ENCODE data around the gene SOCS4.

Gene SOCS4

DNA sequence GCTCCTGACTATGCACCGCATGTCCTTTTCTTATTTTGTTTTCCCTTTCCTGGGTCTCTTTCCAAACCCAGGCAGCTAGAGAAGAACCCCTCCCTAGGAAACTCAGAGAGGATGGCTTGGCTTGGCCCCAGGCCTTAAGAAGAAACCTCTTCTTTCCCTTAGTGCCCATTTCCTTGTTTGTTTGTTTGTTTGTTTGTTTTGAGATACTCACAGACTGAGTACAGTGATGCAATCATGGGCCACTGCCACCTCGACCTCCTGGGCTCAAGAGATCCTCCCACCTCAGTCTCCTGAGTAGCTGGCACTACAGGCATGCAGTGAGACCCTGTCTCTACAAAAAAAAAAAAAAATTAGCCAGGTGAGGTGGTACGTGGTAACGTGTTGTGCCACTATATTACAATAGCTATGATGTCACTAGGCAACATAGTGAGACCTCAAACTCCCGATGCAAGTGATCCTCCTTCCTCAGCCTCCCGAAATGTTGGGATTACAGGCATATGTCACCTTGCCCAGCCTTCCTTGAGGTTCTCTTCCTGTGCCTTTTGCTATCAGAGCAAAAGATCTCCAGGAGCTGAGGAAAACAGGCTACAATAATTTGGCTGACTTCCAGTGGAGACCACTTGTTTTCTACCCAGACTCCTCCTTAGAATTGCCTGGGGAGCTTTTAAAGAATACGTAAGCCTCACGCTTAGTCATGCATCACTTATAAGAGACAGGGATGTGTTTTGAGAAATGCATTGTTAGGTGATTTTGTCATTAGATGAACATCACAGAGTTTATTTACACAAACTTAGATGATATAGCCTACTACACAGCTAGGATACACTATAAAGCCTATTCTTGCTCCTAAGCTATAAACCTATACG, 67.5 kb downstream of the SOCS4 start:
- H3K9me3 ChIP-seq, result no peaks in the 10 kb centered on the region
- H3K27ac ChIP-seq, result no peak overlapping the region
- H3K4me3 ChIP-seq (ENCODE audit: low read depth in 1 of 2, low read length in 1 of 2), result no peak overlapping the region
- no peaks in the 10 kb centered on the region for H3K36me3 ChIP-seq
- H3K27me3 ChIP-seq, result no peaks in the 10 kb centered on the region
- peaks cover 13 to 16% of the 10 kb centered on the region in 2 experiments for H3K4me1 ChIP-seq (ENCODE audit: control insufficient read depth in 1 of 2, insufficient read depth in 1 of 2, low read depth in 1 of 2, low read length in 1 of 2)
- TF ChIP-seq, protein P1, sequence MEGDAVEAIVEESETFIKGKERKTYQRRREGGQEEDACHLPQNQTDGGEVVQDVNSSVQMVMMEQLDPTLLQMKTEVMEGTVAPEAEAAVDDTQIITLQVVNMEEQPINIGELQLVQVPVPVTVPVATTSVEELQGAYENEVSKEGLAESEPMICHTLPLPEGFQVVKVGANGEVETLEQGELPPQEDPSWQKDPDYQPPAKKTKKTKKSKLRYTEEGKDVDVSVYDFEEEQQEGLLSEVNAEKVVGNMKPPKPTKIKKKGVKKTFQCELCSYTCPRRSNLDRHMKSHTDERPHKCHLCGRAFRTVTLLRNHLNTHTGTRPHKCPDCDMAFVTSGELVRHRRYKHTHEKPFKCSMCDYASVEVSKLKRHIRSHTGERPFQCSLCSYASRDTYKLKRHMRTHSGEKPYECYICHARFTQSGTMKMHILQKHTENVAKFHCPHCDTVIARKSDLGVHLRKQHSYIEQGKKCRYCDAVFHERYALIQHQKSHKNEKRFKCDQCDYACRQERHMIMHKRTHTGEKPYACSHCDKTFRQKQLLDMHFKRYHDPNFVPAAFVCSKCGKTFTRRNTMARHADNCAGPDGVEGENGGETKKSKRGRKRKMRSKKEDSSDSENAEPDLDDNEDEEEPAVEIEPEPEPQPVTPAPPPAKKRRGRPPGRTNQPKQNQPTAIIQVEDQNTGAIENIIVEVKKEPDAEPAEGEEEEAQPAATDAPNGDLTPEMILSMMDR (IDR thresholded peaks at IDR 0.05), result no peak

DNA sequence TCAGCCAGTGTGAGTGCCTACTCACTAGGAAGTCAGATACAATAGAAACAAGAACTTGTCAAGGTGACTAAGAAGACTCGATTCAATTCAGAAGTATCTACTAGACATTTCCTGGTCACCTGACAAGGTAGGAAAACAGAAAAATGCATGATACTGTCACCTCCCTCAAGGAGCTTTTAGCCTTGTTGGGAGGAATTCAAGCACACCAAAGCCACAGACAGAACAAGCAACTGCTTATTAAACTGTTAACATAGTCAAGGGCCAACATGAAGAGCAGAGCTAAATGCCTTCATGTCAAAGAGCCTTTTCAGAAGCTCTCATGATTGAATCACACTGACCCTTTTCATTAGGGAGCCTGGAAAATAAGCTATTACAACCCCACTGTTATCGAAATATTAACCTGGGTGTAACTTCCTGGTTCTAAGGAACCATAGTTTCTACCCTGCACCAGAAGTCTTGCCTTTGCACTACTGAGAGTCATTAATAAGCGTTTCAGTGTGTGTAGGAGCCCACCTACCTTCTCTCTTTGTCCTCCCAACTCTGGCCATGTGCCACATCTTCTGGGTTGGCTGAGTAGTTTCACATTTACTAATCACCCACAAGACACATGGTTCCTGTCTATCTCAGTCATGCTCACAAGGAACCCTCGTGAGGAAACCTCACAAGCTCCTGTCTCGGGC, 71.0 kb downstream of the SOCS4 start:
- H3K27me3 ChIP-seq, result no peaks in the 10 kb centered on the region
- TF ChIP-seq, protein P1 (IDR thresholded peaks at IDR 0.05), result no peak
- peak overlapping the region; percentile 67 for H3K27ac ChIP-seq
- H3K36me3 ChIP-seq, result no peaks in the 10 kb centered on the region
- H3K4me3 ChIP-seq (ENCODE audit: low read depth in 1 of 2, low read length in 1 of 2), result no peak overlapping the region
- H3K4me1 ChIP-seq (ENCODE audit: control insufficient read depth in 1 of 2, insufficient read depth in 1 of 2, low read depth in 1 of 2, low read length in 1 of 2), result peaks cover 34 to 38% of the 10 kb centered on the region in 2 experiments
- H3K9me3 ChIP-seq, result no peaks in the 10 kb centered on the region

GRCh38 chr14:55098561-55098898, 71.5 kb downstream of the SOCS4 start:
- H3K27me3 ChIP-seq, result no peaks in the 10 kb centered on the region
- TF ChIP-seq, protein P1 (IDR thresholded peaks at IDR 0.05), result no peak
- no peaks in the 10 kb centered on the region for H3K36me3 ChIP-seq

More at GRCh38 chr14:55098561-55098898, 71.5 kb downstream of the SOCS4 start:
- H3K4me1 ChIP-seq (ENCODE audit: control insufficient read depth in 1 of 2, insufficient read depth in 1 of 2, low read depth in 1 of 2, low read length in 1 of 2), result peaks cover 39 to 43% of the 10 kb centered on the region in 2 experiments
- no peak overlapping the region for H3K4me3 ChIP-seq (ENCODE audit: low read depth in 1 of 2, low read length in 1 of 2)
- H3K9me3 ChIP-seq, result no peaks in the 10 kb centered on the region
- H3K27ac ChIP-seq, result peak overlapping the region; percentile 67
